ENCODE results near the gene SH3YL1. TPM values are rescaled to one million over a fixed set of nuclear protein-coding genes. Genes with fewer than 3 reads are reported as not detected.

Gene SH3YL1
- polyA plus RNA-seq, 1 of the 3 experiments (the other 2 are of a cell fraction) = 22.7 TPM

GRCh38 chr2:175880-176820, 87.7 kb downstream of the SH3YL1 start (continued):
- TF ChIP-seq TAF1 (IDR thresholded peaks at IDR 0.05; ENCODE audit: borderline replicate concordance, low read depth, low read length) = no peak

DNA sequence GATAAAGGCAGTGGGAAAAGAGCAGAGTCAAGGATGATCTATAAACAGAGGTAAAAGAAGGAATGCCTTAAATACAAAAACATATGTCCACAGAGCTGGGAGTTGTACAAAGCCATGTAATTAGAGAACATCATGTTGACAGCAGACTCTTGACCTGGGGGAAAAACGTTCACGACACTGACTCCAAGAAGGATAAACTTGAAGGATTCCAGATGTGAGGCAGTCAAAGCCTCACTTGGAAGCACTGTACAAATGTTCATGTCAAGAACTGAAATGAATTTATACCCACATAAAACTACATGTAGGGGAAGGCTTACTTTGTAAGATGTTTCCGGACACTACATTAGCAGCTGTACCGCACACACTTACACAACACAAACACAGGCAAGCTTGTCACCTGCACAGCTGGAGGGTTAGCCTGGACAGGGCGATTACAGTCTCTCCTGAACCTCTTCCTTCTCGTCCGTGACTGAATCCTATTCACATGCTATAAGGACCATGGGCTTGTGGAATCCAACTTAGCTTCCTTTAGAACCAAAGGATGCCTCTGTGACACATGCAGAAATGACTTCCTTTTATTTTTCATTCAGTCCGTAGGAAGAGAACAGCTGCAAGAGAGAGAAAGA, 88.6 kb downstream of the SH3YL1 start:
- Histone ChIP-seq H3K9me3 (no peaks in the 10 kb centered on the region), H3K79me2 (ENCODE audit: insufficient read depth) (no peaks in the 10 kb centered on the region), H3K36me3 (replicated peaks in 1 of 2; ENCODE audit: control insufficient read depth in 1 of 2, insufficient read depth in 2 of 2, low read length in 1 of 2) (no peaks in the 10 kb centered on the region), H3K9me2 (no peaks in the 10 kb centered on the region), H4K20me1 (ENCODE audit: insufficient read depth) (no peaks in the 10 kb centered on the region), H3F3A (replicated peaks; ENCODE audit: insufficient read depth) (no peaks in the 10 kb centered on the region), H3K4me2 (no peak overlapping the region), H3K27ac (ENCODE audit: low read depth in 2 of 2, low read length in 1 of 2) (no peak overlapping the region), H2AFZ (ENCODE audit: low read depth) (no peak overlapping the region), H3K4me3 (ENCODE audit: low read depth in 2 of 2, low read length in 1 of 2) (no peak overlapping the region), H3K4me1 (ENCODE audit: control insufficient read depth in 1 of 2, insufficient read depth in 2 of 2, low read depth in 1 of 2, low read length in 1 of 2) (peaks cover 0 to 2% of the 10 kb centered on the region in 2 experiments; a peak in 1 of 4 replicates), H3K27me3 (ENCODE audit: insufficient read depth) (no peaks in the 10 kb centered on the region), H3K9ac (no peak overlapping the region)
- CTCF ChIA-PET = no interaction called here
- TF ChIP-seq EP300 (IDR thresholded peaks at IDR 0.05; ENCODE audit: borderline replicate concordance in 1 of 2, low read depth in 1 of 2, low read length in 1 of 2) (no peak), SIN3A (IDR thresholded peaks at IDR 0.05; ENCODE audit: borderline replicate concordance, low read depth, low read length) (no peak), CTCF (IDR thresholded peaks at IDR 0.05) (no peak), USF1 (IDR thresholded peaks at IDR 0.05; ENCODE audit: borderline replicate concordance, low read depth) (no peak), TEAD4 (IDR thresholded peaks at IDR 0.05; ENCODE audit: borderline replicate concordance, insufficient read depth) (no peak), RAD21 (IDR thresholded peaks at IDR 0.05; ENCODE audit: low read length) (no peak), RXRA (IDR thresholded peaks at IDR 0.05; ENCODE audit: borderline replicate concordance, low read depth) (no peak), TCF12 (IDR thresholded peaks at IDR 0.05) (no peak), PBX3 (IDR thresholded peaks at IDR 0.05) (no peak), NRF1 (IDR thresholded peaks at IDR 0.05; ENCODE audit: low read depth, low read length) (no peak), FOXJ3 (CRISPR knock-in tag; IDR thresholded peaks at IDR 0.05) (no peak), RFX5 (IDR thresholded peaks at IDR 0.05; ENCODE audit: low read length) (no peak), MEF2A (IDR thresholded peaks at IDR 0.05; ENCODE audit: borderline replicate concordance, low read depth) (no peak)
- TF ChIP-seq, protein P1, sequence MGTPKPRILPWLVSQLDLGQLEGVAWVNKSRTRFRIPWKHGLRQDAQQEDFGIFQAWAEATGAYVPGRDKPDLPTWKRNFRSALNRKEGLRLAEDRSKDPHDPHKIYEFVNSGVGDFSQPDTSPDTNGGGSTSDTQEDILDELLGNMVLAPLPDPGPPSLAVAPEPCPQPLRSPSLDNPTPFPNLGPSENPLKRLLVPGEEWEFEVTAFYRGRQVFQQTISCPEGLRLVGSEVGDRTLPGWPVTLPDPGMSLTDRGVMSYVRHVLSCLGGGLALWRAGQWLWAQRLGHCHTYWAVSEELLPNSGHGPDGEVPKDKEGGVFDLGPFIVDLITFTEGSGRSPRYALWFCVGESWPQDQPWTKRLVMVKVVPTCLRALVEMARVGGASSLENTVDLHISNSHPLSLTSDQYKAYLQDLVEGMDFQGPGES (IDR thresholded peaks at IDR 0.05; ENCODE audit: low read depth, low read length) = no peak
- no peak for DNase-seq
- WGBS (ENCODE audit: low lambda C conversion rate) = 12% methylated on average over 8 of the region's 8 CpGs
- POLR2A ChIA-PET = no interaction called here

Measured in SK-N-SH (cell line).